Raji (cell line): ENCODE results near the gene TANGO2.

Source experiments
- POLR2A ChIP-seq: IDR thresholded peaks from 2 replicates; pipeline ENCODE4 v1.6.1; 2011; ENCODE audit warnings: low read depth, low read length, control low read depth; ENCODE audit not compliant: insufficient read depth

The TANGO2 gene

DNA sequence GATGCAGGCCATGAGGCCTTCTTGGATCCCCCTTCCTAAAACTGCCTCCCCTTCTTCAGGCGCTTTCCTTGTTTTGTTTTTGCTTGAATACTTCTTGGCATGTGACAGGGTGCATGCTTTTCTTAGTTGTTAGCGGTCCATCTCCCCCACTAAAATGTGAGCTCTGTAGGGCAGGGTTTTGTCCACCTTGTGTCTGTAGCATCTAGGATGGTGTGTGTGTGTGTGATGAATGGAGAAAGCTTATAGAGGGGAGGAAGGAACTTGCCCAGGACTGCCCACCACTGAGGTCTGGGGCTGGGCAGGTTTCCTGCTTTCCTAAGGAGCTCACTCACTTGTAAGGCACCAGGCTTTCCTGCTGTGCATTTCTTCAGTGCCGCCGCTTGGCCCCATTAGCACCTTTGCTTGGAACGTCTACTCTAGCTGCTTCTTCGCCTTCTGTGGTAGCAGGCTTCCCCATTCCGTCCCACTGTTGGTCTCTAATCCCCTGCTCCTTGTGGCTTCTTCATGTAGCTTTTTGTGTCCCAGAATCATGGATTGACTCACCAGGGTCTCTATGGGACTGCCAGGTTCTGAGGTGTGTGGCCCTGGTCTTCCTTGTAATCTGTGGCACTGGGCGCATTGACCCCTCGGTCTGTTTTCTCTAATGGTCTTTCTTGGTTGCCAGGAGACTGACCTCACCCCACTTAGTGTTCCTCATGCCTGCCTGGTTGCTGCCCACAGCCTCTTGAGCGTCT is 62.4 kb downstream of the TANGO2 start:
- no peak for TF ChIP-seq POLR2A

DNA sequence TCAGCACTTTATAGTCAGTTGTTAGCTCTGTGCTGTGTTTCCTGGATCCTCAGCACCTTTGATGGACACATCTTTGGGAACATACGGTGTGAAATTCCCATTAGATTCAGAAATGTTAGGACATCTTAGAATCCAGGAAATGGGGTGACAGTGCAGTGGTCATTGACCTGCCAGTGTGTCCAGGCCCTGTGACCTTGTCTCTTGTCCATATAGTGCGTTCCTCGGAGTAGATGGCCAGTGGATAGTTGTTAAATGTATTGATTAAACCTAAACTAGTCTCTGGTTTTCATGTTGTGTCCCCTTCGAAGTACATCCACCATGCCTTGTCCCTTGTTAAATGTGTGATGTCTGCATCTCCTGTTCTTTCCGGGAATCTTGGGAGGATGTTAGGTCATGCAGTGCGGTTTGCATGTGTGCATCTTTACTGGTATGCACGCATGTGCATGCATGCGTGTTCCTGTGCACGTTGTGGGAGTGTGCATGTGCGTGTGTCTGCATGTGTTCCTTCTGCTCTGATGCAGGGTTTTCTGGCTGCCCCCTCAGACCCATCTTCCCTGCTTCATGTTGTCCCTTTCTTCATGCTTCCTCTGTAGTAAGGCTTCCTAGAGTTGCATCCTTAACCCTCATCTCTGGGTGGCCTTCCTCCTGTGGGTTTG is 63.1 kb downstream of the TANGO2 start:
- no peak for TF ChIP-seq POLR2A

DNA sequence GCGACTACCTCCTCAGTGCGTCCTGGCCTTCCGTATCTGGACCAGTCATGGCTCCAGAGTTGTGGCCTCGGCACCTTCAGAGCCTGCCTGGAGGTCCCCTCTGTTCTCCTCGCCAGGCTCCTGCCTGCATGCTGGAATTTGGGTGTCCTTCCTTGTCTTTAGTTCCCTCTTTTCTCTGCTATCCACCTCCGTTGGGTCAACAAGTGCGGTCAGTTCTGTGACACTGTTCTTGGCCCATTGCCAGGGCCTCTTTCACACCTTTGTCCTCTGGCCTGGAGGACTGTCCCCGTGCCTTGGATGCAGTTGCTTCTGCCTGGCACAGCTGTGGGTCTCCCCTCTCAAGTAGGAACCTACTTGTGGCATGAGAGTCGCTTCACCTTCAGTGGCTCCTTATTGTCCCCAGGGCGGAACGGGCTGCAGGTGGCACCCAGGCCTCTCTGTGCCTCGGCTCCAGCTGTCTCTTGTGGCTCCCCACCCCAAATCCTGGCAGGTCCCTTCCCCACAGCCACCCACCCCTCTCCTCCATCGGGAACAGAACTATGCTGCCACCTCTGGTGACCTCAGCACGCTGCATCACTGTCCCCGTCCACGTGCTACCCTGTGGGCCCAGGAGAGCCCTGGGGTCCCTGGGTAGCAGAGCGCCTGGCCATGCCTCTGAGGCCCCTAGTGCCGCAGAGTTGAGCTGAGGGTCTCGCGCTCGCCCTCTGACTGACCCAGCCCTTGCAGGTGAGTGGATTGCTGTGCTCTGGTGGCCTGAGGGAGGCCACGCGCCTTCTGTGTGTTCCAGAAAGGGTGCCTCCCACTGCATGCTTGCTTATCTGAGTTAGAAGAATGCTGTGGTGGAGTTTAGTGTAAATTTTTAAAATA is 63.9 kb downstream of the TANGO2 start:
- TF ChIP-seq POLR2A = no peak

DNA sequence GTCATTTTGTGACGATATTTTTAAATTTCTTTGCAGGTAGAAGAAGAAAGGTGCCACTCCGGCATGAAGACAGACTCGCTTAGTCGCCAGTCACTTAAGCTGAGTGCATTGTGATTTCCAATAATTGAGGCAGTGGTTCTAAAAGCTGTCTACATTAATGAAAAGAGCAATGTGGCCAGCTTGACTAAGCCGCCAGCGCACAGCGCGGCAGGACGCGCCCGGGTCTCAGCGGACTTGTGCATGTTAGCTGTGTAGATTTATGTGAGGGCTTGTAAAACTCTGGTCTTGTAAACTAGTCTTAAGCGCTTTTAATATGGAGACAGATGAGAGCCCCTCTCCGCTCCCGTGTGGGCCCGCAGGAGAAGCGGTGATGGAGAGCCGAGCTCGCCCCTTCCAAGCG is 64.7 kb downstream of the TANGO2 start:
- TF ChIP-seq POLR2A = no peak

DNA sequence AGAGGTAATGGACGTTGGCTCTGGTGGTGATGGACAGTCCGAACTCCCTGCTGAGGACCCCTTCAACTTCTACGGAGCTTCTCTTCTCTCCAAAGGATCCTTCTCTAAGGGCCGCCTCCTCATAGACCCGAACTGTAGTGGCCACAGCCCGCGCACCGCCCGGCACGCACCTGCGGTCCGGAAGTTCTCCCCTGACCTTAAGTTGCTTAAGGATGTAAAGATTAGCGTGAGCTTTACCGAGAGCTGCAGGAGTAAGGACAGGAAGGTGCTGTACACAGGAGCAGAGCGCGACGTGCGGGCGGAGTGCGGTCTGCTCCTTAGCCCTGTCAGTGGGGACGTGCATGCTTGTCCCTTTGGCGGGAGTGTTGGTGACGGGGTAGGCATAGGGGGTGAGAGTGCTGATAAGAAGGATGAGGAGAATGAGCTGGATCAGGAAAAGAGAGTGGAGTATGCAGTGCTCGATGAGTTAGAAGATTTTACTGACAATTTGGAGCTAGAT is 65.2 kb downstream of the TANGO2 start:
- TF ChIP-seq POLR2A = no peak

DNA sequence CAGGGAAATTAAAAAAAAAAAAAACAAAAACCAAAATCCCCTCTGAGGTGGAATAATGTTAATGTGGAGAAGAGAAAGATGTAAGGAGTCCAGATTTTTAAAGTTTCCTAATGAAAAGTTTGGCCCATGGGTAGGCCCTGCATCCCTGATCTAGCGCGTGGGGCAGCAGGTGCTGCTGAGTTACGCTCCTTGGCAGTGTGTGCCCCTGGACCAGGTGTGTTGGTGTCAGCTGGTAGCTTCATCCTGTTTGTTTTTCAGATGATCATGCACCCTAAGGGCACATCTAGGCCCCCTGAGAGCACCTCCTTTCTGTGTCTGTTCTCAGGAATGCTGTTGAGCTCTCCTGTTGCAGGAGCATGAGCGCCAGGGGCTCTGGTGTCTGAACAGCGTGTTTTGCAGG is 65.9 kb downstream of the TANGO2 start:
- TF ChIP-seq POLR2A = no peak

DNA sequence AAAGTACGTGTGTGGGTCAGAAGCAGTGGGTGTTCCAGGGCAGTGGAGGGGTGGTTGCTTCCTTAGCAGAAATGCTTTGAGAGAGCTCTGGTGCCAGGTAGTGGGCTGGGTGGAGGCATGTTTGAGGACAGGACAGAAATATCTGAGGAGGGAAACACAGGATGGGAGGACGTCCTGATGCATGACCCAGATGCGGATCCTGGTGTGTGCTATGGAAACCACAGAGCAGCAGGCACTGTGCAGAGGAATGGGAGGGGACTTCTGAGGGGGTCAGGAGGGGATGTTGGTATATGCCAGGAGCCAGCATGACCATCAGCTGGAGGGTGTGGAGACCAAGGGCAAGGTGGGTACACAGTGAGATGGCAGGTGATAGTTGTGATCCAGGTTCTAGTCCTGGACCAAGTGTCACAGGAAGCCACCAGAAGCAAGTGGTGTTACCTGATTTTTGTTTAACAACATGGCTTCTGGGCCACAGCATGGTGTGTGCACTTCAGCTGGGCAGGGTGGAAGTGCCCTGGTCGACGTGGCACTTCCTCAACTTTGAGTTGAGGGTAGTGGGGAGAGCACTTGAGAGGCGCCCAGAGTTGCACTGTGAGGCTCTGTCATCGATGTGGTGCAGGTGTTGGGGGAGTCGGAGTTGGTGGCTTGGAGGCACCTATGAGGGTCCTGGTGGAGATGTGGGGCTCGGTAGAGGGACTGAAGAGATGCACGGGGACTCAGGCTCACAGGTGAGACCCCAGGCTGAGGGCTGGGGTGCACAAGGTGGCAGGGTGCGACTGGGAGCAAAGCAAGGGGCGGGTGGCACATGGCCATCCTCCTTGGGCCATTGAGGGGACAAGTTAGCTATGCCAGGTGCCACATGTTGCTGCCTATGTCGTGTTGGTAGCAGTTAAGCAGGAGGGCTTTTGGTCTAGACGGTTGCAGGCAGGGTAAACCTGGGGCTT is 66.7 kb downstream of the TANGO2 start:
- TF ChIP-seq POLR2A = no peak

DNA sequence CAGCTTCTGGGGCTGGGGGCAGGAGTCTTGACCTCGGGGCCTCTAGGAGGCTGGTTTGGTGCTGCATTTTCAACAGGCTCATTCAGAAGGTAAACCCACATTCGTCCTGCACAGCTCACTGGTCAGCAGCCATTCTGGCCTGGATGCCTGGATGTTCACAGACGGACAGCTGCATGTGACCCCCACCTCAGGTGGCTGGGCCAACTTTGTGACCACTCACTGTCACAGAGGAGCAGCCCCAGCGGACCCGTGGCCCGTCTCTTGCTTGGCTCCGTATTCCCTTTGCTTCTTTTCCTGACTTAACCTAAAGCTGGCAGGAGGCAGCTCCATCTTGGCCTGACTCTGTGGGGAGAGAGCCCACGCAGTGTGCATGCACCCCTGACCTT is 67.3 kb downstream of the TANGO2 start:
- no peak for TF ChIP-seq POLR2A

DNA sequence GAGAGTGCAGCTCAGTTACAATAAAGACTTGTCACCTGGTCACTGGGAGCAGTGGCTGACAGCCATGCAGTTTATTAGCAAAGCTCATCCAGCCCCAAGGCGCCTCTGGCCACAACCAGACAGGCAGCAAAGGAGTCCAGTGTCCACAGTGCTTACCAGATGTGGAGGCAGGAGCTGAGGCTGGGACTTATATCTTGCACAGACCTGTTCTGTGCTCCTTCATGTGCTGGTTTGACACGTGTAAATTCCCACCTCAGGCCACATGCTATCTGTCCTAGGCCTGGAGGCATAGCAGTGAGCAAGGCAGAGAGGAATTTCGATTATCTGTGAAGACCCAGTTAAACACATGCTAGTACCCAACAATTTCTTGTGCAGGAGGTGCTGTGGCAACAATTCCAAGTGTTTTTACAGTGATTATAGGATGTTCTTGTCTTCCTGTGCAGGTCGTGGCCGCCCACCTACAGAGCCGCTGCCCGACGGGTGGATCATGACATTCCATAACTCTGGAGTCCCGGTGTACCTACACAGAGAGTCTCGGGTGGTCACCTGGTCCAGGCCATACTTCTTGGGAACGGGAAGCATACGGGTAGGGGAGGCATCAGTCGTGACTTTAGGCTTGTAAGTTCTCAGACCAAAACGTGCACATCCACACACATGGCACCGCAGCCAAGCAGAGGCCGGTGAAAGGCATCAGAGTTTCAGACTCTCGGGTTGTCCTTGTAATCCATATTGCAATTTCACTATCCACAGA is 68.5 kb downstream of the TANGO2 start:
- no peak for TF ChIP-seq POLR2A

DNA sequence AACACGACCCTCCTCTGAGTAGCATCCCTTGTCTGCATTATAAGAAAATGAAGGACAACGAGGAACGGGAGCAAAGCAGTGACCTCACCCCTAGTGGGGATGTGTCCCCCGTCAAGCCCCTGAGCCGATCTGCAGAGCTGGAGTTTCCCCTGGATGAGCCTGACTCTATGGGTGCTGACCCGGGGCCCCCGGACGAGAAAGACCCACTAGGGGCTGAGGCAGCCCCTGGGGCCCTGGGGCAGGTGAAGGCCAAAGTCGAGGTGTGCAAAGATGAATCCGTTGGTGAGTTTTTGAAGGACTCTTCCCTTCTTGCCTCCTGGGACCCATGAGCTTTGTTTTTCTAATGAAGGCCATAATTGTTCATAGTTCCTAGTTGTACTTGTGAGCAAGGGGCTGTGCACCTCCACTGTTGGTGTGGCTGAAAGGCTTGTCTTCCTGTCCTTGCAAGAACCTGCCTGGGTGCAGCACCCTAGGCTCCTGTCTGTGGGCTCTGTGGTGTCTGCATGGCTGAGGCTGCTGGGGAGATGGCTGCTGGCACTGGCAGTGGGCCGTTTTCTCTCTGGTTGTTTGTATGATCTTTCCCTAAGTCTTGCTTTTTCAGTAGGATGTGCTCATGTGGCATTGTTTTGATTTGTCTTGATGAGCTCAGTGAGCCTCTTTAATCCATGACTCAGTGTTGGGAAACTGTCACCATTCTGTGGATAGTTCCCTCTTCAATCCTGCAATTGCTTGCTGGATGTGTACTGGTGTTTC is 69.2 kb downstream of the TANGO2 start:
- no peak for TF ChIP-seq POLR2A

DNA sequence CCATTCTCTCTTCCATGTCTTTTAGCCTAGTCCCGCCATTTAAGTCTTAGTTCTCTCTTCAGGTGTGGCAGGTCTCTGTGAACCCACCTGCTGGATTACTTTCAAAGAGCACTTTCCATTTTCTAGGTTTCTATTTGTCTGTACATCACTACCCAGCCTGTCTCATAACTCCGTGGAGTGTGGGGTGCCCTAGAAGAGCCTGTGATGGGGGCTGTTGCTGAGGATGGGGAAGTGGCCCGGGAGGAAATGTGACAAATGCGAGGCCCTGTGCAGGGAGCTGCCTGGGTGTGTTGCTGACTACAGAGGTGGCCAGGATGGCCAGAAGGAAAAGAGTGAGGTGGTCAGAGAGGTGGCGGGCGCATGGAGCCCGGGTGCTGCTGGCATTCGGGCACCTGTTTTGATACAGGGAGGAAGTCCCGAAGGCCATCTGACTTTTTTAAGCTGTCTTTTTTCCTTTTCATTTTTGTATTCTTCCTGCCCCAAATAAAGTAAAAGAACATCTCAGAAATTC is 69.9 kb downstream of the TANGO2 start:
- no peak for TF ChIP-seq POLR2A

DNA sequence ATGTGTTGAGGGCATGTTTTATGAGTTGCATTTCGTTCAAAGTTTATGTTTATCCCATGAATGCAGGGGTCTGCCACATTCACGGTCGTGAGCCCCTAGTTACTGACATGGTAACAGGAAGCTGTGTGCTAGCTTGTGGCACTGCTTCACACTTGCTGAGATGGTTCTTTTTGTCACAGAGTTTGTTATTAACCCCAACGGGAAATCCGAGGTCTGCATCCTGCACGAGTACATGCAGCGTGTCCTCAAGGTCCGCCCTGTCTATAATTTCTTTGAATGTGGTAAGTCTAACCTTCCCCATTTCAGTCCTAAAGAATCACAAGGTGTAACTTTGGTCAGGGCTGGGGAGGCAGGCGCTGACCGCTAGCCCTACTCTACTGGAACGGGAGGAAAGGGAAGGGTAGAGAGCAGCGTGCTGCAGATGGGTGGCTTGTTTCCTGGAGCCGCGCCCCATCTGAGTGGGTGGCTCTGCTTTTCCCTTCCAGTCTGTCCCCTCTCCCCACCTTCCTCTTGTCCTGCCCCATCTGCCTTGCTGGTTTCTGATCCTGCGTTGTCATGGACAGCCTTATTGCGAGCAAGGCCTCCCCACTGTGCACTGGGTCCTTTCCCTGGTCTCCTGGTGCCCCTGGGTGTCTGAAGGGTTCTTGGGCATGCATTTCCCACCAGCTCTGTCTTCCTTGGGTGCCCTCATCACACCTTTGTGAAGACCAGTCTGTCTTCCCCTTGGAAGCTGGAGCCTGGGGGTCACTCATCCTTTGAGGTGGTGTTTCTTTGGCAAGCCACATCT is 71.0 kb downstream of the TANGO2 start:
- no peak for TF ChIP-seq POLR2A
